B cell (primary cell): ENCODE measurements around the gene PRMT5. TPM values are rescaled to one million over a fixed set of nuclear protein-coding genes. Genes with fewer than 3 reads are reported as not detected.

Source experiments
- ATAC-seq: fragments of 200-7000 bp; cut with Tn5 transposase; one replicate; pipeline ENCODE4 v1.10.0; 2021; ENCODE audit warnings: low read depth, mild to moderate bottlenecking, moderate number of reproducible peaks, moderate library complexity
- CTCF ChIA-PET: fragments of 350-600 bp; sonication (Branson Sonifier 250); formaldehyde crosslinking; loops from one replicate; lab custom pipeline; 2021; ENCODE audit warnings: antibody characterized with exemption, inconsistent platforms; lab: Charles Lee
- POLR2A ChIA-PET: fragments of 350-600 bp; sonication (Branson Sonifier 250); formaldehyde crosslinking; loops from one replicate; lab custom pipeline; 2021; ENCODE audit warnings: antibody characterized with exemption; lab: Charles Lee
- DNase-seq: peaks from one replicate; pipeline ENCODE4 v3.0.0; 2013
- H2AFZ ChIP-seq: 2 replicates; pipeline ENCODE4 v1.6.1; 2012; ENCODE audit warnings: mild to moderate bottlenecking, low read depth, low read length; ENCODE audit not compliant: insufficient read depth, poor library complexity, severe bottlenecking
- H3K27ac ChIP-seq, 2 donors: 1 replicate in 1 of 2; 2 replicates in 1 of 2; pipeline ENCODE4 v1.5.1; 2012 to 2013; ENCODE audit warnings: low read length in 2 of 2, mild to moderate bottlenecking in 2 of 2, moderate library complexity in 1 of 2
- H3K27me3 ChIP-seq, 4 experiments: fragments of 200-600 bp in 1 of 4; sonication (generic) in 1 of 4; replicated peaks in 1 of 4; 1 replicate in 2 of 4; 2 replicates in 2 of 4; pipeline versions ENCODE4 v1.6.1 to v1.7.0; 2013 to 2016; ENCODE audit warnings: low read length in 3 of 4, mild to moderate bottlenecking in 2 of 4, mixed read lengths in 1 of 4, moderate library complexity in 1 of 4; ENCODE audit not compliant: insufficient read depth in 4 of 4, control insufficient read depth in 3 of 4; ENCODE audit errors: control extremely low read depth in 1 of 4
- H3K36me3 ChIP-seq, 2 experiments: replicated peaks in 1 of 2; 1 replicate in 1 of 2; 2 replicates in 1 of 2; pipeline versions ENCODE4 v1.6.1 to v1.7.1; 2013; ENCODE audit warnings: low read length in 1 of 2; ENCODE audit not compliant: insufficient read depth in 2 of 2, control insufficient read depth in 1 of 2; ENCODE audit errors: control extremely low read depth in 1 of 2, extremely low read depth in 1 of 2
- H3K4me1 ChIP-seq, 2 donors: fragments of 200-600 bp in 1 of 2; sonication (generic) in 1 of 2; 1 replicate in 1 of 2; 2 replicates in 1 of 2; pipeline versions ENCODE4 v1.5.1 to v1.6.1; 2013 to 2017; ENCODE audit warnings: low read length in 2 of 2; ENCODE audit not compliant: control insufficient read depth in 2 of 2, insufficient read depth in 2 of 2
- H3K4me2 ChIP-seq: replicated peaks from 2 replicates; pipeline ENCODE3; 2012; ENCODE audit warnings: mild to moderate bottlenecking, low read depth, low read length; ENCODE audit not compliant: poor library complexity, severe bottlenecking
- H3K4me3 ChIP-seq, 5 experiments: fragments of 200-600 bp in 1 of 5; sonication (generic) in 1 of 5; 1 replicate in 3 of 5; 2 replicates in 2 of 5; pipeline versions ENCODE4 v1.5.1 to v1.7.0; 2011 to 2016; ENCODE audit warnings: low read length in 4 of 5, mild to moderate bottlenecking in 4 of 5, low read depth in 2 of 5, control low read depth in 1 of 5, moderate library complexity in 1 of 5; ENCODE audit not compliant: insufficient read depth in 1 of 5; ENCODE audit errors: control extremely low read depth in 1 of 5, extremely low read depth in 1 of 5
- H3K79me2 ChIP-seq: fragments of 200-600 bp; sonication (generic); one replicate; pipeline ENCODE4 v1.6.0; 2016; ENCODE audit warnings: low read length; ENCODE audit not compliant: control insufficient read depth, insufficient read depth
- H3K9ac ChIP-seq: fragments of 200-600 bp; sonication (generic); 2 replicates; pipeline ENCODE4 v1.6.1; 2017; ENCODE audit warnings: mild to moderate bottlenecking, low read length, moderate library complexity
- H3K9me3 ChIP-seq, 3 donors: one replicate each; pipeline versions ENCODE4 v1.6.1 to v1.7.1; 2013; ENCODE audit warnings: low read length in 2 of 3; ENCODE audit not compliant: control insufficient read depth in 2 of 3, insufficient read depth in 1 of 3; ENCODE audit errors: control extremely low read depth in 1 of 3
- H4K20me1 ChIP-seq: 2 replicates; pipeline ENCODE4 v1.6.0; 2012; ENCODE audit warnings: mild to moderate bottlenecking, low read length; ENCODE audit not compliant: insufficient read depth, control insufficient read depth, poor library complexity, severe bottlenecking
- H3K27ac Mint-ChIP-seq: one replicate; pipeline ENCODE4 v1.8.0; 2021; ENCODE audit warnings: mixed read lengths
- H3K27me3 Mint-ChIP-seq: one replicate; pipeline ENCODE4 v1.8.0; 2021; ENCODE audit warnings: mixed read lengths
- H3K4me1 Mint-ChIP-seq: one replicate; pipeline ENCODE4 v1.8.0; 2021; ENCODE audit warnings: mixed read lengths
- H3K4me3 Mint-ChIP-seq: one replicate; pipeline ENCODE4 v1.8.0; 2021; ENCODE audit warnings: mixed read lengths
- H3K9me3 Mint-ChIP-seq: one replicate; pipeline ENCODE4 v1.8.0; 2022; ENCODE audit warnings: mixed read lengths; ENCODE audit not compliant: insufficient read depth
- CTCF ChIP-seq: fragments of 200-600 bp; IDR thresholded peaks from one replicate; pipeline ENCODE4 v1.8.0; 2022; ENCODE audit warnings: antibody characterized with exemption, mild to moderate bottlenecking
- EZH2 ChIP-seq: IDR thresholded peaks from 2 replicates; pipeline ENCODE4 v1.6.1; 2012; ENCODE audit warnings: borderline replicate concordance, low read depth, mild to moderate bottlenecking, moderate library complexity, low read length; ENCODE audit not compliant: insufficient read depth, poor library complexity, severe bottlenecking
- WGBS: methylation state at CpG from one replicate; pipeline ENCODE4 v1.1.5; 2013; ENCODE audit warnings: missing lambda C conversion rate; ENCODE audit not compliant: insufficient coverage; 5-methylcytosine and 5-hydroxymethylcytosine counted together
- intact Hi-C: fragments of 100-400 bp; cut with micrococcal nuclease; formaldehyde crosslinking; loops from one replicate; pipeline ENCODE4 v1.10.0; 2022
- polyA plus RNA-seq: library from polyadenylated mRNA; depleted of rRNA; stranded (reverse); fragments of >200 nt; gene quantifications from 2 replicates; pipeline ENCODE4 v1.2.3, GENCODE V29; 2012
- total RNA-seq, 2 donors: library from RNA; stranded (reverse); fragments of 120-200 nt in 1 of 2; gene quantifications; 1 replicate in 1 of 2; 2 replicates in 1 of 2; pipeline versions ENCODE4 v1.2.3 to v1.2.4, GENCODE V29; 2013 to 2022

Gene PRMT5
- total and polyA plus RNA-seq, 2 donors (not counting 1 experiment from before 2014, with no cell fraction given): 38.8 to 50.4 TPM

- Histone ChIP-seq H3K36me3 (no peaks in the 10 kb centered on the region), H4K20me1 (no peaks in the 10 kb centered on the region), H3K79me2 (no peaks in the 10 kb centered on the region), H3K27me3 (no peaks in the 10 kb centered on the region), H3K4me3 (no peak overlapping the region), H2AFZ (no peak overlapping the region), H3K4me1 (peaks cover 3 to 5% of the 10 kb centered on the region in 2 donors), H3K27ac (no peak overlapping the region), H3K9ac (no peak overlapping the region), H3K4me2 (no peak overlapping the region), H3K9me3 (no peaks in the 10 kb centered on the region)
- TF ChIP-seq CTCF (no peak), EZH2 (no peak)
- Mint-ChIP-seq H3K27ac (no peak overlapping the region), H3K4me3 (no peak overlapping the region), H3K4me1 (peaks cover 4% of the 10 kb centered on the region), H3K9me3 (no peaks in the 10 kb centered on the region), H3K27me3 (no peaks in the 10 kb centered on the region)
- ChIA-PET POLR2A (no interaction called here), CTCF (interaction anchor here (1.4 to 4.6 kb wide), 4 partner anchors 12 to 115 kb away, joined by 4 to 38 read pairs (median 10); no protein-coding TSS in a partner anchor)
- ATAC-seq: no peak
- WGBS: 92% methylated on average over 2 of the region's 6 CpGs
- intact Hi-C loops: no loop called here
- DNase-seq: no peak
Observed at GRCh38 chr14:22962061-22962676, 33.0 kb upstream of the PRMT5 start.
